OCI-LY1 (cell line): ENCODE data around the gene SNRNP40.

ENCODE experiments used
- CTCF ChIP-seq: fragments of 200-600 bp; sonication (generic), shearing (Covaris generic); IDR thresholded peaks from 2 replicates; pipeline ENCODE4 v1.5.1; 2017; ENCODE audit warnings: mild to moderate bottlenecking, antibody characterized with exemption, low read length, moderate library complexity, mixed read lengths
- EZH2 ChIP-seq: fragments of 200-600 bp; sonication (generic), shearing (Covaris generic); IDR thresholded peaks from 2 replicates; pipeline ENCODE4 v1.8.0; 2017; ENCODE audit warnings: borderline replicate concordance, mixed run types, mild to moderate bottlenecking, antibody characterized with exemption, low read length, moderate library complexity, mixed read lengths

- TF ChIP-seq CTCF (no peak), EZH2 (no peak)
Measured at GRCh38 chr1:31289021-31289420, 7.6 kb downstream of the SNRNP40 start.
